Anterior cingulate cortex (tissue), 58 donors: Measurements from ENCODE around the gene PCDHA9.
A peak's percentile ranks its signal among the peaks of the same experiment; 100 is the strongest.
"Not testable (repeated sequence)": the region's sequence is repeated elsewhere in the genome, so short reads cannot be mapped to it uniquely, and the experiment has no call there.

Experiments
- DNase-seq, 58 donors: peaks; one replicate each; lab custom pipeline; 2025; lab: John Stamatoyannopoulos, UW

The PCDHA9 gene

DNA sequence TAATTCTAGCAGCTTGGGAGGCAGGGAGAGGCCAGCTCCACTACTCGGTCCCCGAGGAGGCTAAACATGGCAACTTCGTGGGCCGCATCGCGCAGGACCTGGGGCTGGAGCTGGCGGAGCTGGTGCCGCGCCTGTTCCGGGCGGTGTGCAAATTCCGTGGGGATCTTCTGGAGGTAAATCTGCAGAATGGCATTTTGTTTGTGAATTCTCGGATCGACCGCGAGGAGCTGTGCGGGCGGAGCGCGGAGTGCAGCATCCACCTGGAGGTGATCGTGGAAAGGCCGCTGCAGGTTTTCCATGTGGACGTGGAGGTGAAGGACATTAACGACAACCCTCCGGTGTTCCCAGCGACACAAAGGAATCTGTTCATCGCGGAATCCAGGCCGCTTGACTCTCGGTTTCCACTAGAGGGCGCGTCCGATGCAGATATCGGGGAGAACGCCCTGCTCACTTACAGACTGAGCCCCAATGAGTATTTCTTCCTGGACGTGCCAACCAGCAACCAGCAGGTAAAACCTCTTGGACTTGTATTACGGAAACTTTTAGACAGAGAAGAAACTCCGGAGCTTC, 13.7 kb upstream of the PCDHA9 start:
- not testable (repeated sequence) for DNase-seq

DNA sequence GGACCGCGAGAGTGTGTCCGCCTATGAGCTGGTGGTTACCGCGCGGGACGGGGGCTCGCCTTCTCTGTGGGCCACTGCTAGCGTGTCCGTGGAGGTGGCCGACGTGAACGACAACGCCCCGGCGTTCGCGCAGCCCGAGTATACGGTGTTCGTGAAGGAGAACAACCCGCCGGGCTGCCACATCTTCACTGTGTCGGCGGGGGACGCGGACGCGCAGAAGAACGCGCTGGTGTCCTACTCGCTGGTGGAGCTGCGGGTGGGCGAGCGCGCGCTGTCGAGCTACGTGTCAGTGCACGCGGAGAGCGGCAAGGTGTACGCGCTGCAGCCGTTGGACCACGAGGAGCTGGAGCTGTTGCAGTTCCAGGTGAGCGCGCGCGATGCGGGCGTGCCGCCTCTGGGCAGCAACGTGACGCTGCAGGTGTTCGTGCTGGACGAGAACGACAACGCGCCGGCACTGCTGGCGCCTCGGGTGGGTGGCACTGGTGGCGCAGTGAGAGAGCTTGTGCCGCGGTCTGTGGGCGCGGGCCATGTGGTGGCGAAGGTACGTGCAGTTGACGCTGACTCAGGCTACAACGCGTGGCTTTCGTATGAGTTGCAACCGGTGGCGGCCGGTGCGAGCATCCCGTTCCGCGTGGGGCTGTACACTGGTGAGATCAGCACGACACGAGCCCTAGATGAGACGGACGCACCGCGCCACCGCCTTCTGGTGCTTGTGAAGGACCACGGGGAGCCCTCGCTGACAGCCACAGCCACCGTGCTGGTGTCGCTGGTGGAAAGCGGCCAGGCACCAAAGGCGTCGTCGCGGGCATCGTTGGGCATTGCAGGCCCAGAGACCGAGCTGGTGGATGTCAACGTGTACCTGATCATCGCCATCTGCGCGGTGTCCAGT, 12.3 kb upstream of the PCDHA9 start:
- DNase-seq: no peak

DNA sequence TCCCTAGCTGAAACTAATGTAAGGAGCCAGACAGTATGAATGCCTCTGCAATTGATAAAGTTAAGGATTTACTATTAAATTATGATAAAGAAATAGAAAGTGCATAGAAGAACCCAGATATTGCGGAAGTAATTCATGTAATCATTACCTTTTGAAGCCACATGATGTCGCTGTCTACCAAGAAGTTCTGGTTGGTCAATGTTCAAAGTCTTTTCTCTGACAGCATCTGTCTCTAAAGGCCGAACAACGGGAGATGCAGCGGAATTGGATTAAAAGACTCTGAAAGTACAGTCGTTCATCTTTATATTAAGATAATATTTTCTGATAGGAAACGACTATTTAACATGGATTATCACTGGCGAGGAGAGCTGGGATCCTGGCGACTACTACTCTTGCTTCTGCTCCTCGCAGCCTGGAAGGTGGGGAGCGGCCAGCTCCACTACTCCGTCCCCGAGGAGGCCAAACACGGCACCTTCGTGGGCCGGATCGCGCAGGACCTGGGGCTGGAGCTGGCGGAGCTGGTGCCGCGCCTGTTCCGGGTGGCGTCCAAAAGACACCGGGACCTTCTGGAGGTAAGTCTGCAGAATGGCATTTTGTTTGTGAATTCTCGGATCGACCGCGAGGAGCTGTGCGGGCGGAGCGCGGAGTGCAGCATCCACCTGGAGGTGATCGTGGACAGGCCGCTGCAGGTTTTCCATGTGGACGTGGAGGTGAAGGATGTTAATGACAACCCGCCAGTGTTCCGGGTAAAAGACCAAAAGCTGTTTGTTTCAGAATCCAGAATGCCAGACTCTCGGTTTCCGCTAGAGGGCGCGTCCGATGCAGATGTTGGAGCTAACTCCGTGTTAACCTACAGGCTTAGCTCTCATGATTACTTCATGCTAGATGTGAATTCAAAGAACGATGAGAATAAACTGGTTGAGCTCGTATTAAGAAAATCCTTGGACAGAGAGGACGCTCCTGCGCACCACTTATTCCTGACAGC, 6.9 kb upstream of the PCDHA9 start, which contains the start of gene PCDHA8:
TSS of gene PCDHA8 (plus strand) at position 210 of the 985 bp plus-strand sequence. CDS start at position 345, 135 bp downstream.
- DNase-seq: peak in 4 of 58 donors; percentile 1 to 33 (median 22)

DNA sequence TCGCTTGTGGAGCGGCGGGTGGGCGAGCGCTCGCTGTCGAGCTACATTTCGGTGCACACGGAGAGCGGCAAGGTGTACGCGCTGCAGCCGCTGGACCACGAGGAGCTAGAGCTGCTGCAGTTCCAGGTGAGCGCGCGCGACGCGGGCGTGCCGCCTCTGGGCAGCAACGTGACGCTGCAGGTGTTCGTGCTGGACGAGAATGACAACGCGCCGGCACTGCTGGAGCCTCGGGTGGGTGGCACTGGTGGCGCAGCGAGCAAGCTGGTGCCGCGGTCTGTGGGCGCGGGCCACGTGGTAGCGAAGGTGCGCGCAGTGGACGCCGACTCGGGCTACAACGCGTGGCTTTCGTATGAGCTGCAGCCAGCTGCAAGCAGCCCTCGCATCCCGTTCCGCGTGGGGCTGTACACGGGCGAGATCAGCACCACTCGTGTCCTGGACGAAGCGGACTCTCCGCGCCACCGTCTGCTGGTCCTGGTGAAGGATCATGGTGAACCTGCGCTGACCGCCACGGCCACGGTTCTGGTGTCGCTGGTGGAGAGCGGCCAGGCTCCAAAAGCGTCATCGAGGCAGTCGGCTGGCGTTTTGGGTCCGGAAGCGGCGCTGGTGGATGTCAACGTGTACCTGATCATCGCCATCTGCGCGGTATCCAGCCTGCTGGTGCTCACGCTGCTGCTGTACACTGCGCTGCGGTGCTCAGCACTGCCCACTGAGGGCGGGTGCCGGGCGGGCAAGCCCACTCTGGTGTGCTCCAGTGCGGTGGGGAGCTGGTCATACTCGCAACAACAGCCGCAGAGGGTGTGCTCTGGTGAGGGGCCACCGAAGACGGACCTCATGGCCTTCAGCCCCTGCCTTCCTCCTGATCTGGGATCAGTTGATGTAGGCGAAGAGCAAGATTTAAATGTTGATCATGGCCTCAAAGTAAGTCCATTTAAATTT, 5.1 kb upstream of the PCDHA9 start:
- no peak for DNase-seq

DNA sequence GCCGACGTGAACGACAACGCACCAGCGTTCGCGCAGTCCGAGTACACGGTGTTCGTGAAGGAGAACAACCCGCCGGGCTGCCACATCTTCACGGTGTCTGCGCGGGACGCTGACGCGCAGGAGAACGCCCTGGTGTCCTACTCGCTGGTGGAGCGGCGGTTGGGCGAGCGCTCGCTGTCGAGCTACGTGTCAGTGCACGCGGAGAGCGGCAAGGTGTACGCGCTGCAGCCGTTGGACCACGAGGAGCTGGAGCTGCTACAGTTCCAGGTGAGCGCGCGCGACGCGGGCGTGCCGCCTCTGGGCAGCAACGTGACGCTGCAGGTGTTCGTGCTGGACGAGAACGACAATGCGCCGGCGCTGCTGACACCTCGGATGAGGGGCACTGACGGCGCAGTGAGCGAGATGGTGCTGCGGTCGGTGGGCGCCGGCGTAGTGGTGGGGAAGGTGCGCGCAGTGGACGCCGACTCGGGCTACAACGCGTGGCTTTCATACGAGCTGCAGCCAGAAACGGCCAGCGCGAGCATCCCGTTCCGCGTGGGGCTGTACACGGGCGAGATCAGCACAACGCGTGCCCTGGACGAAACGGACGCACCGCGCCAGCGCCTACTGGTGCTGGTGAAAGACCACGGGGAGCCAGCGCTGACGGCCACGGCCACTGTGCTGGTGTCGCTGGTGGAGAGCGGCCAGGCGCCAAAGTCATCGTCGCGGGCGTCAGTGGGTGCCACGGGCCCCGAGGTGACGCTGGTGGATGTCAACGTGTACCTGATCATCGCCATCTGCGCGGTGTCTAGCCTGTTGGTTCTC, 1.9 kb downstream of the PCDHA9 start:
- not testable (repeated sequence) for DNase-seq

DNA sequence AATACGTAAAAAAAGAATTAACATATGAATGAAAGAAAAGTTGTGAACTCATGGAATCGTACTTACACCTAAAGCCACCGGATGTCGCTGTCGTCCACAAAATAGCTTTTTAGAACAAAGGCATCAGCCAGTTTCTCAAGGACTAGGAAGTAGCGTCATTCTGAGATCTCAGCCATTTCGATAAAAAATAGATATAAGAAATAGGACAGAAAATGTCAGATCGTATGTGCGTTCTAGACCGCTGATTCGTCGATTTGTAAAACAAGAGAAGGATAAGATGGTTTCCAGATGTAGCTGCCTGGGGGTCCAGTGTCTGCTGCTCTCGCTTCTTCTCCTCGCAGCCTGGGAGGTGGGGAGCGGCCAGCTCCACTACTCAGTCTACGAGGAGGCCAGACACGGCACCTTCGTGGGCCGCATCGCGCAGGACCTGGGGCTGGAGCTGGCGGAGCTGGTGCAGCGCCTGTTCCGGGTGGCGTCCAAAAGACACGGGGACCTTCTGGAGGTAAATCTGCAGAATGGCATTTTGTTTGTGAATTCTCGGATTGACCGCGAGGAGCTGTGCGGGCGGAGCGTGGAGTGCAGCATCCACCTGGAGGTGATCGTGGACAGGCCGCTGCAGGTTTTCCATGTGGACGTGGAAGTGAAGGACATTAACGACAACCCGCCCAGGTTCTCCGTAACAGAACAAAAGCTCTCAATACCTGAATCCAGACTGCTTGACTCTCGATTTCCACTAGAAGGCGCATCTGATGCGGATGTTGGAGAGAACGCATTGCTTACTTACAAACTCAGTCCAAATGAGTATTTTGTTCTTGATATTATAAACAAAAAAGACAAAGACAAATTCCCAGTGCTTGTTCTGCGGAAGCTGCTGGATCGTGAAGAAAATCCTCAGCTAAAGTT, 7.8 kb downstream of the PCDHA9 start, which contains the start of gene PCDHA10:
TSS of gene PCDHA10 (plus strand) at position 126 of the 903 bp plus-strand sequence. CDS start at position 278, 152 bp downstream.
- DNase-seq: peak in 1 of 58 donors; percentile 17

DNA sequence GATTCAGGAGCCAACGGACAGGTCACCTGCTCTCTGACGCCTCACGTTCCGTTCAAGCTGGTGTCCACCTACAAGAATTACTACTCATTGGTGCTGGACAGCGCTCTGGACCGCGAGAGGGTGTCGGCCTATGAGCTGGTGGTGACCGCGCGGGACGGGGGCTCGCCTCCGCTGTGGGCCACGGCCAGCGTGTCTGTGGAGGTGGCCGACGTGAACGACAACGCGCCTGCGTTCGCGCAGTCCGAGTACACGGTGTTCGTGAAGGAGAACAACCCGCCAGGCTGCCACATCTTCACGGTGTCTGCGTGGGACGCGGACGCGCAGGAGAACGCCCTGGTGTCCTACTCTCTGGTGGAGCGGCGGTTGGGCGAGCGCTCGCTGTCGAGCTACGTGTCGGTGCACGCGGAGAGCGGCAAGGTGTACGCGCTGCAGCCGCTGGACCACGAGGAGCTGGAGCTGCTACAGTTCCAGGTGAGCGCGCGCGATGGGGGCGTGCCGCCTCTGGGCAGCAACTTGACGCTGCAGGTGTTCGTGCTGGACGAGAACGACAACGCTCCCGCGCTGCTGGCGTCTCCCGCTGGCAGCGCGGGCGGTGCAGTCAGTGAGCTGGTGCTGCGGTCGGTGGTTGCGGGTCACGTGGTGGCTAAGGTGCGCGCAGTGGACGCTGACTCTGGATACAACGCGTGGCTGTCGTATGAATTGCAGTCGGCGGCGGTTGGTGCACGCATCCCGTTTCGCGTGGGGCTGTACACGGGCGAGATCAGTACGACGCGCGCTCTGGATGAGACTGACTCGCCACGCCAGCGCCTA, 9.2 kb downstream of the PCDHA9 start:
- DNase-seq: no peak

DNA sequence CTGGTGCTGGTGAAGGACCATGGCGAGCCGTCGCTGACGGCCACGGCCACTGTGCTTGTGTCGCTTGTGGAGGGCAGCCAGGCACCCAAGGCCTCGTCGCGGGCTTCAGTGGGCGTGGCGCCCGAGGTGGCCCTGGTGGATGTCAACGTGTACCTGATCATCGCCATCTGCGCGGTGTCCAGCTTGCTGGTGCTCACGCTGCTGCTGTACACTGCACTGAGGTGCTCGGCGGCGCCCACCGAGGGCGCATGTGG, 9.7 kb downstream of the PCDHA9 start:
- no peak for DNase-seq

DNA sequence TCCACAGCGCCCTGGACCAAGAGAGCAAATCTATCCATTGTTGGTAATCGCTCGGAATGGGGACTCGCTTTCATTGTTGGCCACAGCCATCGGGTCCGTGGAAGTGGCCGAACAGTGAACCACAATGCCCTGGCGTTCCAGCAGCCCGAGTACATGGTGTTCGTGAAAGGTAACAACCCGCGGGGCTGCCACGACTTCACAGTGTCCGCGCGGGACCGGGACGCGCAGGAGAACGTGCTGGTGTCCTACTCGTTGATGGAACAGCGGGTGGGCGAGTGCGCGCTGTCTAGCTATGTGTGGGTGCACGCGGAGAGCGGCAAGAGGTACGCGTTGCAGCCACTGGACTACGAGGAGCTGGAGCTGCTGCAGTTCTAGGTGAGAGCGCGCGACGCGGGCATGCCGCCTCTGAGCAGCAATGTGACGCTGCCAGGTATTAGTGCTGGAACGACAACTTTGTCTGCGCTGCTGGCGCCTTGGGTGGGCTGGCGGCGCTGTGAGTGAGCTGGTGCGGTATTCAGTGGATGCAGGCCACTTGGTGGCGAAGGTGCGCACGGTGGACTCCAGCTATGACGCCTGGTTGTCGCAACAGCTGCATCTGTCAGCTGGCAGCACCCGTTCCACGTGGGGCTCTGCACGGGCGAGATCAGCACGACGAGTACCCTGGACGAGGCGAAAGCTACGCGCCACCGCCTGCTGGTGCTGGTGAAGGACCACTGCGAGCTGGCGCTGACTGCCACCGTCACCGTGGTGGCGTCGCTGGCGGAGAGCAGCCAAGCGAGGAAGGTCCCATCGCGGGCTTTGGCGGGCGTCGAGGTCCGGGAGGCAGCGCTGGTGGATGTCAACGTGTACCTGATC, 14.5 kb downstream of the PCDHA9 start:
- DNase-seq: no peak

DNA sequence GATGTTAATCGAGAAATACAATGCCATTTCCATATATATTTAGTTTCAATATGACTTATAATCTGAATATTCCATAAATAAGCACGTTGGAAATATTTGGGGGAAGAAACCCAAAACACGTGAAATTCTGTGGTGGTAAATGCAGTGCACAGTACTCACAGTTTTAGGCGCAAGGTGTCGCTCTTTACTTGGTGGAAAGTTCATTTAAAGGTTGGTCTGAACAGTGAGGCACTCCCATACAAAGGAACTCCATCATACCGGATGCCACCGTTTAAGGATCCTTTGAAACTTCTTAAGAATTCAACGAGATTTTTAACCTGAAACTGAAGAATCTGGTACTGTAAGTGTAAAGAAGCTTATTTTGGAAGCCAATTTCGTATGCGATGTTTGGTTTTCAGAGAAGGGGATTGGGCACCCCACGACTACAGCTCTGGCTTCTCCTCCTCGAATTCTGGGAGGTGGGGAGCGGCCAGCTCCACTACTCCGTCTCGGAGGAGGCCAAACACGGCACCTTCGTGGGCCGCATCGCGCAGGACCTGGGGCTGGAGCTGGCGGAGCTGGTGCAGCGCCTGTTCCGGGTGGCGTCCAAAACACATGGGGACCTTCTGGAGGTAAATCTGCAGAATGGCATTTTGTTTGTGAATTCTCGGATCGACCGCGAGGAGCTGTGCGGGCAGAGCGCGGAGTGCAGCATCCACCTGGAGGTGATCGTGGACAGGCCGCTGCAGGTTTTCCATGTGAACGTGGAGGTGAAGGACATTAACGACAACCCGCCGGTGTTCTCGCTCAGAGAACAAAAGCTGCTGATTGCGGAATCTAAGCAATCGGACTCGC, 20.8 kb downstream of the PCDHA9 start, which contains the start of gene PCDHA11:
TSS of gene PCDHA11 (plus strand) at position 237 of the 834 bp plus-strand sequence. CDS start at position 384, 147 bp downstream.
- DNase-seq: peak in 1 of 58 donors; percentile 10

DNA sequence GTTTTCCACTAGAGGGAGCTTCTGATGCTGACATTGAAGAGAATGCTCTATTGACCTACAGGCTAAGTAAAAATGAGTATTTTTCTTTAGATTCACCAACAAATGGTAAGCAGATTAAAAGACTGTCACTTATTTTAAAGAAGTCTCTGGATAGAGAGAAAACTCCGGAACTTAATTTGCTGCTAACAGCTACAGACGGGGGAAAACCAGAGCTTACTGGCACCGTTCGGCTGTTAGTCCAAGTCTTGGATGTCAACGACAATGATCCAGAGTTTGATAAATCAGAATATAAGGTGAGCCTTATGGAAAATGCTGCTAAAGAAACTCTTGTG, 21.3 kb downstream of the PCDHA9 start:
- no peak for DNase-seq

DNA sequence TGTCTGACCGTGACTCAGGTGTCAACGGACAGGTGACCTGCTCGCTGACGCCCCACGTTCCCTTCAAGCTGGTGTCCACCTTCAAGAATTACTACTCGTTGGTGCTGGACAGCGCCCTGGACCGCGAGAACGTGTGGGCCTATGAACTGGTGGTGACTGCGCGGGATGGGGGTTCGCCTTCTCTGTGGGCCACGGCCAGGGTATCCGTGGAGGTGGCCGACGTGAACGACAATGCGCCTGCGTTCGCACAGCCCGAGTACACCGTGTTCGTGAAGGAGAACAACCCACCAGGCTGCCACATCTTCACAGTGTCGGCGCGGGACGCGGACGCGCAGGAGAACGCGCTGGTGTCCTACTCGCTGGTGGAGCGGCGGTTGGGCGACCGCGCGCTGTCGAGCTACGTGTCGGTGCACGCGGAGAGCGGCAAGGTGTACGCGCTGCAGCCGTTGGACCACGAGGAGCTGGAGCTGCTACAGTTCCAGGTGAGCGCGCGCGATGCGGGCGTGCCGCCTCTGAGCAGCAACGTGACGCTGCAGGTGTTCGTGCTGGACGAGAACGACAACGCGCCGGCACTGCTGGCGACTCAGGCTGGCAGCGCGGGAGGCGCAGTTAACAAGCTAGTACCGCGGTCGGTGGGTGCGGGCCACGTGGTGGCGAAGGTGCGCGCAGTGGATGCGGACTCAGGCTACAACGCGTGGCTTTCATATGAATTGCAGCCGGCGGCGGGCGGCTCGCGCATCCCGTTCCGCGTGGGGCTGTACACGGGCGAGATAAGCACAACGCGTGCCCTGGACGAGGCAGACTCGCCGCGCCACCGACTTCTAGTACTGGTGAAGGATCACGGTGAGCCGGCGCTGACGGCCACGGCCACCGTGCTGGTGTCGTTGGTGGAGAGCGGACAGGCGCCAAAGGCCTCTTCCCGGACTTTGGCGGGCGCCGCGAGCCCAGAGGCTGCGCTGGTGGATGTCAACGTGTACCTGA, 22.3 kb downstream of the PCDHA9 start:
- DNase-seq: no peak
